HG02623 (cell line): Measurements from ENCODE around the gene PLA2G4E.

ENCODE experiments used
- ATAC-seq: cut with Tn5 transposase; IDR thresholded peaks from one replicate; pipeline ENCODE4 v1.9.1; 2021; ENCODE audit warnings: moderate library complexity; ENCODE audit not compliant: unreplicated experiment

The PLA2G4E gene

DNA sequence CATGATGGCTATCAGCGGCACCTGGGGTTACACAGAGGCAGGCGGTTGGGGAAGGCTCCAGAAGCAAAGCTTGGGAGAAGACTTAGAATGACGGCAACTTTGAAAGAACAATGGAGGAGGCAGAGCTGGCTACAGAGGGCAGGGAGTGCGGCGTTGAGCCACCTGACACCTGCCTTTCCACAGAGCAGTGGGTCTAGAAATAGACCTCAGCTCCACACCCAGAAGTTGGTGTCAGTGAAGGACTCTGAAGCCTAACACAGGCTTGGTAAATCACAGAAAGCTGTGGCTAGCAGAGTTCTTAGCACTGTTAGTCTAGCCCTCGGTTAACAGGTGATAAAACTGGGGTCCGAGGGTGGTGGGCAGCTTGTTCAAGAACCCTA lies 25.4 kb downstream of the PLA2G4E start:
- ATAC-seq, result no peak

DNA sequence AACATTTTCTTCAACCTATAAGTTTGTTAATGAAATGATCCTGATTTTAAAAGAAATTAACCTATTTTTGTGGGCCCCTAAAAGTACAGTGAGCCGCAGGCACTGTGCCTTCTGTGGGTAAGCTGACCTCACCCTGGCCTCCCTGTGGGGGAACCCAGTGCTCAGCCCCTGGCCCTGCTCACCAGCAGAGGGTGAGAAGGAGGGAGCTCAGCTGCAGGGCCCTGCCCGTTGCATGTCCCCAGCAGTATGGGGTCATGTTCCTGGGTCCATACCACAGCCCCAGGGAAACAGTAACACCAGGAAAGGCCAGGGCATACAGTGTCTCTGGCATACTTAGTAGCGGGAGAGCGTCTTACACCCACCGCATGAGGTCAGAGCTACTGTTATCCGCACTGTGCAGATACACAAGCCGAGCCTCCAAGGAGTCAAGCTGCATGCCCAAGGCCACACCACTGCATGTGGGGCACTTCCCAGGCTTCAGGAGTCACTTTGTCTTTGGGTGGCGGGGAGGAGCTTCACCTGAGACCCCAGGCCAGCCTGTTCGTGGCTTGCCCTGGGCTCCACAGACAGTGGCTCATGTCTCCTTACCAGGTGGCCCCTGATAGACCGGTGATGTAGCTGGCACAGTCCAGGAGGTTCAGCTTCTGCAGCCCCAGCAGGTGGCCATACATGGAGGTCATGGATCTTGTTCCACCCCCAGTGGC lies 25.9 kb downstream of the PLA2G4E start:
- no peak for ATAC-seq

DNA sequence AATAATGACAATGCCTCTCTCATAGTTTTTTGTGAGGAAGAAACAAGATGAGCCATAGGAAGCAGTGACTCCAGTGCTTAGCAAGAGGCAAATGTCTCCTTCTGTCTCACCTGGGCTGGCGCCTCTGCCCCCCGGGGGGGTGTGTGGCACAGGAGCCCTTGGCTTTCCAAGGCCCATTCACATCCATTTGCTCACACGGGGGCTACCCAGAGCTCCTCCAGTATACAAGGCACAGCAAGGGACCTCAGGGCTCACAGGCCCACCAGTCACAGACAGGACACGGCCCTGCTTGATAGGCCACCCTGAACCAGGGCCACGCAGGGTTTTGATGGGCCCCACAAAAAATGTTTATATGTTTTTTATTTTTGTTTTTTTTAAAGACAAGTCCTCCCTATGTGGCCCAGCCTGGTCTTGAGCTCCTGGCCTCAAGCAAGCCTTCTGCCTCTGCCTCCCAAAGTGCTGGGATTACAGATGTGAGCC lies 26.6 kb downstream of the PLA2G4E start:
- ATAC-seq, result no peak

DNA sequence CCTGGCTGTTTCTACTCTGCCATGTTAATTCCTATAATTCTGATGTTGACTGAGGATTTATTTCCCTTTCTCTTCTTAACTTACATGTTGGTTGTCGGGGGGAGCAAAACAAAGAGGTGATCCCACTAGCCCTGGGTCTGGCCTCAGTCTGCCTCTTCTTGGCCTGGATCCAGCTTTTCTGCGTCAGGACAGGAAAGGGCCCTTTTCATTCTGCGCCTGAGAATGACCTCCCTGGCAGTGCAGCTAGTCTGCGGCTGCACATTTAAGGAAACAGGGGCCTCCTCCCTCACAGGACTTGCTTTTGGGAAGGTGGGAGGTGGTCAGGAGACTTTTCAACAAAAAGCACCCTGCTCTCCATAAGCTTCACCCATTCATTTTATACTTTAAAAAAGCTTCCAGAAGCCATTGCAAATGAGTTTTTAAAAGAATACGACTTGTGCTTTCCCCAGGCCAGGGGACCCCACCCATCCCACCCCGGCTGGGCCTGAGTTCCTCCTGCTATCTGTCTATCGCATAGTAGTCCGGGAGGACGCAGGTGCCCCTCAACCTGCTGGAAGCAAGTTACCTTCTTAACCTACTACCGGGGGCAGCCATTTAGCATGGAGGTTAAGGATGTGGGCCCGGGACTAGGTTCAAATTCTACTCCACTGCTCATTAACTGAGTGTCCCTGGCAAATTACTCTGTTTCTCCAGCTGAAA lies 27.2 kb downstream of the PLA2G4E start:
- ATAC-seq, result no peak

DNA sequence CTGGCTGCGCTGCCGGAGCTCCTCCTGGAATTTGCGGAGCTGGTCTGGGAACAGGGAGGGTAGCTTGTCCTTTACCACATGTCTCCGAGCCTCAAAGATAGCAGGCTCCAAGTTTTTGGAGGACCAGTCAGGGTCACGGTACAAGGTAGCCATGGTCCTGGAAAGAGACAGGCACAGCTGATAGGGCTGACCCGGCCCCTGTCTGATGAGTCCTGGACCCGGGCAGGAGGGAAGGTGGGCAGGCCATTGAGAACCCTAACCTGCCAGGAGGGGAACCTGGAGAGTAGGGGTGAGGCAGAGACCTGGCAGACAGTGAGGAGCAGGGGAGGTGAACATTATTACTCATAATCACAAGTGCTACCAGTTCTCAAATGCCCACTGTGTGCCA lies 28.0 kb downstream of the PLA2G4E start:
- ATAC-seq, result no peak

DNA sequence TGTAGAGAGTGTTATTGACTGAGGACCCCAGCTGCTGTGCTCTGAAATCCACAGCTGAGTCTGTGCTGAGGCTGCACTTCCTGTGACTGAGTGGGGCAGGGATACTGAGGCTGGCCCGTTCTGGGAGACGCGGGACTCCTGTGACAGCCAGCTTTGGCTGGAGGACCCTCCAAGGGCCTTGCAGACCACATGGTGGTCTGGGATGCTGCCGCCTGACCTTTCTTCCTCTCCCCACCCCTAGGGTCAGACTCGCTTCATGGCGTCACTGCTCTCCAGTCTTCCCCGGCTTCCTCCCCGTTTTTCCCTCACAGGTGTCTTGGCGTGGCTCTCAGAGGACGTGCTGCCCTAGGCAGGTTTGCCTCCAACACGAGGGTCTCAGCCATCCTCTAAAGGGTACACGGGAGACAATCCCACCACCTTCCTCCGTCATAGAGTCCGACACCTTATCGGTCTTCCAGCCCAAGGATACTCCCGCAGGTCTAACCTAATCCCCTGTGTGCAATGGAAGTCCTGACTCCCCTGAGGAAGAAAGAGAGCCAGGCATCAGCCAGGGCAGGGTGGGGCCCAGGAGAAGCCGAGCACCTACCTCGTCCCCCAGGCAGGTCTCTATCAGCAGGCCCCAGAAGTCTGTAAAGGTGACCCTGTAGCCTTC lies 28.6 kb downstream of the PLA2G4E start:
- ATAC-seq, result no peak

DNA sequence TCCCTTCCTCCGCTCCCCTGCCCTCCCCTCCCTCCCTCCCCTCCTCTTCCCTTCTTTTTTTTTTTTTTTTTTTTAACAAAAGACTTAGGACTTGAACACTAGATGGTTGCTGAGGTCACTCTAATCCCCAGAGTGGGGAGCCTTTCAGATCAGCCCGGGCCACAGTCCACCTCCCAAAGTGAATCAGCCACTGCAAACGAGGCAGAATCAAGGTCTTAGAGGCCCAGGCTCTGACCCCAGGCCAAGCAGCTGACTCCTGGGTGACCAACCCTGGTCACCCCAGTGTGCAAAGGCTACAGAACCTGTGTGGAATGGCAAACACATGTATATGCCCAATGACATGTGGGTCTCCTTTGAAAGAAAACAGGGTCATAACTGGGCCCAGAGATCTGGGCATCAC lies 30.2 kb downstream of the PLA2G4E start:
- no peak for ATAC-seq

DNA sequence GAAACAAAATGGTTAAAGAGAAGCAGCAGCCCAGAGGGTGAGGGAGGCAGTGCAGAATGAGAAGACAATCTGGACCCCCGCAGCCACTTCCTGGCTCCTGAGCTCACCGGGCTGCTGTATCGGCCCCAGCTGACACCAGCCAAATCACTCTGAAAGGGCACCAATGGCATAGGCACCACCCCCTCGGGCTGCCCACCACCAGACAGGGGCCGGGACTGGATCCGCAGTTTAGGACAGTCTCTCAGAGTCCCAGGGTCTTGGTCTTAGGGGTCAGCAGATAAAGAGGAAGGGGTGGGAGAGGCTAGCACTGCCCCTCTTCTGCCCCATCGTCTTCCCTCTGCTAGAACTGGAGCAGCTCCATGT lies 30.6 kb downstream of the PLA2G4E start:
- no peak for ATAC-seq

DNA sequence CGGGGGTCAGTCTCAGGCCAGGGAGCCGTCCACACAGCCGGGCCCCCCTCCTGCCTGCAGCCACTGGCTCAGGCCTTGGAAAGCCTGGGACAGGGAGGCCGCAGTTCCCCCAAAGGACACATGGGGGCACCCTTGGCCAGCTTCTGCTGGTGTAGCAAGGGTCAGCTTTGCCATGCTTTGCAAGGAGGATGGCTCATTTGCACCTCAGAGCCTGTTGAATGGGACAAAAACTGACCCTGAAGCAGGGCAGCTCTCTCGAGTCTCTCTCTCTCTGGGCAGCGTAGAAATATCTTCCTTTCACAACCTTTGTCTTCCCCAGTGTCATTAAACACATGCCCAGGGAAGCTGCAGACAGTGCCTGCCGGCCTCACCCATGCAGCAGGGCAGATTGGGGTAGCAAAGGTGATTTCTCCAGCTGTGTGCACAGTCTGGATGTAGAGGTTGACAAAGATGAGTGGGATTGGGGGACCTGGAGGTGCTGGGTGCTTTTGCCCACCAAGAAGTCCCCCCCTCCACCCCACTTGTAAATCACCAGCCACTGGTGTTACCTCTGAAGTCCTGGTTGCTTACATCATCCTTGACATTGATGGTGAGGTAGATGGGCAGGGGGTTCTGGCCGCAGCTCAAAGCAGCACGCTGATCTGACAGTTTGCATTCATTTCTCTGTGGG lies 31.1 kb downstream of the PLA2G4E start:
- no peak for ATAC-seq

DNA sequence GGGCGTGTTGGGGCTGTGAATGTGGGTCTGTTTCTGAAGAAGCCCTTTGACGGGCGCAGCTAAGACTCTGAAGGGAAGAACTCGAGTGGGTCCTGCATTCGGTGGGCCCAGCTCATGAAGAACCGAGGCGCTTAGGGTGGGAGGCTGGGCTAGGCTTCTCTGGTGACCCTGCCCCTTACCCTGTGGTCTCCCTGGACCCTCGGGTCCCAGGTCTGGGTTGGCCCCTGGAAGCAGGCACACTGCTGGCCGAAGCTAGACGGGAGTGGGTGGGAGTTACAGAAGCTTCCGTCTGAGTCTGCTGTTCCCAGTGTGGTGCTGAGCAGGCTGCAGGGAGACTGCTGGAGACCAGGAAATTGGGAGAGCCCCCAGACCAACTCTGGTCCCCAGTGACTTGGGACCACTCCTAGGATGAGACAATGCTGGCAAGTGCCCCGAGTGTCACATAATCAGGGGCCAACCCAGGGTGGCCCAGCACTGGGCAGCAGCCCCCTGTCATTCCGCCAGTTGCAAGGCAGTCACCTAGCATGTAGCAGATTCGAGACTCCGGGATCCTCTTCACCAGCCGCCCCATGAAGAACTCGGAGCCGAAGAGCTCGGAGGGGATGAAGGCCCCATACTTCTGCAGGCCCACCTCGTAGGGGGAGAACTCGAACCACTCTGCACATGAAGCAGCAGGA lies 31.8 kb downstream of the PLA2G4E start:
- no peak for ATAC-seq

DNA sequence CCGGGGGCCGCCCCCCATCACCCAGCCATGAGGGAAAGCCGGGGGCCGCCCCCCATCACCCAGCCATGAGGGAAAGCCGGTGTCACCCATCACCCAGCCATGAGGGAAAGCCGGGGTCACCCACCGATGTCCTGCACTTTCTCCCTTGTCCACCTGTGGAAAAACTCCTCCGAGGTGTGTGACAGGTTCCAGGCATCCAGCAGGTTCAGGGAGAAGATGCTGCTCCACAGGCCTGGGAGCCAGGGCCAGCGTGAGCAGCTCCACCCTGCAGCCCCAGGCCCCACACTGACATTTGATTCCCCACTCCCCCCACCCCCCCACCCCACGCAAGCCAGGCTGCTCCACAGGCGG lies 32.9 kb downstream of the PLA2G4E start:
- ATAC-seq, result no peak

DNA sequence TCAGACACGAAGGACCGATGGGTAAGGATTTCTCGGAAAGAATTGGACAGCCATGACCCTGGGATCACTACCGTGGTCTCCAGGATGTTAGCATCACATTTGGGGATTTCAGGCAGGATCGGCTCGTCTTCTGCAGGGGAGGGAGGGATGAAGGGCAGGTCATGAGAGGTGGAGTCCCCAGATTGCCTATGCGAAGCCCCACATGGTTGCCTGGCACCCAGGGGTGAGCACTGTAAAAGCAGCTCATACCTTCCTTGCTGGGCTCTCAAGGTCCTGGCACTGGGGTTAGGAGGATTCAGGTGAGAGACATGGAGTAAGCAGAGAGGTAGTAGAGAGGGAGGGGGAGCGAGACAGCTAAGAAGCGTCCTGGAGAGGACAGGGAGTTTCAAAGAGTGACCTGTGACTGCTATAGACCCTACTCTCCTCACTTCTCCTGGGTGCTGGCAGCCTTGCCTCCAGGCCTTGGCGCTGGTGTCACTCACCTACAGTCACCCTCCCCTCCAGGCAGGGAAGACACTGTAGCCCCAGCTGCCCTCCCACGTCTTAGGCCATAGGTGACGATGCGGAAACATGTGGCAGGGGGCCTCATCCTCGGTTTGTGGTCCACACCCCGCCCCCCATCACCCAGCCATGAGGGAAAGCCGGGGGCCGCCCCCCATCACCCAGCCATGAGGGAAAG lies 33.5 kb downstream of the PLA2G4E start:
- no peak for ATAC-seq

DNA sequence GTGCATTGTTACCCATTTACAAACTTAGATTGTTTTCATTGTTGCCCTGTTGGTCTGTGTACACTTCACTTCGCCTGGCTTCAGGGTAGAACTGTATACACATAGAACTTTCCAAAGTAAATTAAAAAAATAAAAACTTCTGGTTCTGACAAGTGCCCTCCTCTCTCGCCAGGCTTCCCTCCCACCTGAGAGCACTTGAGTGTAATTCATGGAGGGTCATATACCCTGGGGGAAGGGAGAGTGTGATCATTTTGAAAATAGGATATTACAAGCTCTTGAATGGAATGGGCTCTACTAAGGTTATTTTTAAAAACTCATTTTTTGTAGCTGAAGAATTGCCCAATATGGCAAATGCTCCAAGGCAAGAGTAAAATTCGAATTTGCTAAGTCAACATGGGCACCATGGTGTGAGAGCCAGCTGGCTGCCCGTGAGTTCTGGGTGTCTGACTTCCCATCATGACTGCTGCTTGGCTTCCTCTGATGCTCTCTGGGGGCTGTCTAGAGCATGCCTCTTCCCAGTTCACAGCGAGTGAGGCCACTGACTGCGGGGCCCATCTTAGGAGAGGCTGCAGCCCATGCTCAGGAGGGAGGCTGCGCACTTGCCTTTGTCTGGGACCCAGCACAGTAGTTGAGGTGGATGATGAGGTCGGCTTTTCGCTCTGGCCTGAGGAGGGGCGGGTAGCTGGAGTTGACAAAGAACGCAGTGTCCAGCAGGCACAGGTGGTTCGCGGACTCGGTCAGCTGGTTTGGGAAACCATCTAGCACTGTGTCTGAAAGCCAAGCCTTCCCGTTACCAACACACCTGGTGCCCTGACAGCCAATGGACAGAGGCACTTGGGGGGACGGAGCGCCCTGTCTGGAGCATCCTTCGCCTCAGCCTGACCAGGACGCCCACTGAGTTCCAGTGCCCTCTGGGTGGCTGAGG lies 35.3 kb downstream of the PLA2G4E start:
- ATAC-seq, result no peak

DNA sequence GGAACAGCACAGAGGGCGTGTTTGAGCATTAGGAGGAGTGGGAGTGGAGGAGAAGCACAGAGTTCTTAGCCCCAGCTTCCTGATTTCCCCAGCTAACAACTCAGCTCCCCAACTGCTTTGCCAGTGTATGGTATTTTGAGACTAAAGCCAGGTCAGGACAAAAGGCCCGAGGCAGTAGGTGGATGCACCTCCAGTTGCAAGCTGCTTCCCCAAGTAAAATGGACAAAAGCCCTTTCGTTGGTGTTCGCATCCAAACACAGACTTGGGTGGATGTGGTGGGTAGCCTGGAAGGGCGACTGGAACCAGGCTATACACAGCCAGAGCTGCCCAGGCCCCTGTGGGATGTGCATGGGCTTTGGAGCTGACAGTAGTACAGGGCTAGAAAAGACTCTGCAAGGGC lies 36.2 kb downstream of the PLA2G4E start:
- ATAC-seq, result no peak

DNA sequence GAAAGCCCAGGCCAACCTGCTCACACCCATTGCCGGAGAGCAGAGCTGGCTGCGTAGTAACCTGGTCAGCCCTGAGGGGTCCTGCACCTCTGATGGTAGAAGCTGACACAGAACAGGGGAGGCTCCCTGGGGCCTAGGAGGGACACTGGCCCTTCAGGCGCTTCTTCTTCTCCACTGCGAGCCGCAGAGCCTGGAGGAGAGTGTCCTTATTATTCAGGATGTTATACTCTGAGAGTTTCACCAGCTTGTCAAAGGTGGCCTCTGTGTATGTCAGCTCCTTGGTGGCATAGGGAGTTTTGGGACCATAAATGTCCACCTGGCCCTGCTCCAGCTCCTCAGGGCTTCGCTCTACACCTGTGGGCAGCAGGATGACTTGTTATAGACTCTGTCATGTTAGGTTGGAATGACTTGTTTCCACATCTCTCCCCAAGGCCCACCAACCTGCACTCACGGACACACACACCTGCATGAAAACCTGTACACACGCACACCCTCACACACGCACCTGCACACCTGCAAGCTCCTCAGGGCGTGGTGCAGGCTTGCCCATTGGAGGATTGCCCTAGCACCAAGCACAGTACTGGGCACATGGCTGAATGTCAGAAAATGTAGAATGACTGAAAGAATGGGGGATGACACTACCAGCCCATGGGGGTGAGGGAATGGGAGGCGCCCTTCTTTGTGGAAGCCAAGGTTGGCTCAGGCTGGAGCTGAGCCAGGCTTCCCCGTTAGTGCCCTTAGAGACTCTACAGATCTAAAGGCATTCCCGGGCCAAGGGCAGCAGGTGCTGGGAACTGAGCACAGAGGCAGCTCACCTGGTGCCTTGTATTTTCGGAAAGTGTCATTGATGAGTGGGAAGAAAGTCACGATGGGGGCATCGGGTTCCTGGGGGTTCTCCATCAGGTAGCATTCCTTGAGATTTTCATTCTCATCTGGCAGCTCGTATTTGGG lies 36.9 kb downstream of the PLA2G4E start:
- no peak for ATAC-seq

DNA sequence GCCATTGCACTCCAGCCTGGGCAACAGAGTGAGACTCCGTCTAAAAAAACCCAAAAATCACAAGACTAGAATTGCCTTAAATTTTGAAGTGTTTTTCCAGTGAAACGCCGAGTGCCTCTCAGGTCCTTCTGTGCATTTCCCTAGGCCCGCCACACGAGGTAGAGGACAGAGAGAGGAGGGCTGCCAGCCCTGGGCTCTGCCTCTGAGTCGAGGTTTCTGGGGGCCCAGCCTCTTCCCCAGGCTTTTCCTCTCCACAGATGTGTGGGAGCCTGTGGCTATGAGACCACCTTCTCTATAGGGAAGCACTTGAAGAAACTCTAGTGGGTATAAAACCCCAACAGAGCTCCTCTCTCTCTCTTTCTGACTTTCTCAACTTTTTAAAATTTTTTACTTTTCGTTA lies 37.6 kb downstream of the PLA2G4E start:
- ATAC-seq, result no peak

DNA sequence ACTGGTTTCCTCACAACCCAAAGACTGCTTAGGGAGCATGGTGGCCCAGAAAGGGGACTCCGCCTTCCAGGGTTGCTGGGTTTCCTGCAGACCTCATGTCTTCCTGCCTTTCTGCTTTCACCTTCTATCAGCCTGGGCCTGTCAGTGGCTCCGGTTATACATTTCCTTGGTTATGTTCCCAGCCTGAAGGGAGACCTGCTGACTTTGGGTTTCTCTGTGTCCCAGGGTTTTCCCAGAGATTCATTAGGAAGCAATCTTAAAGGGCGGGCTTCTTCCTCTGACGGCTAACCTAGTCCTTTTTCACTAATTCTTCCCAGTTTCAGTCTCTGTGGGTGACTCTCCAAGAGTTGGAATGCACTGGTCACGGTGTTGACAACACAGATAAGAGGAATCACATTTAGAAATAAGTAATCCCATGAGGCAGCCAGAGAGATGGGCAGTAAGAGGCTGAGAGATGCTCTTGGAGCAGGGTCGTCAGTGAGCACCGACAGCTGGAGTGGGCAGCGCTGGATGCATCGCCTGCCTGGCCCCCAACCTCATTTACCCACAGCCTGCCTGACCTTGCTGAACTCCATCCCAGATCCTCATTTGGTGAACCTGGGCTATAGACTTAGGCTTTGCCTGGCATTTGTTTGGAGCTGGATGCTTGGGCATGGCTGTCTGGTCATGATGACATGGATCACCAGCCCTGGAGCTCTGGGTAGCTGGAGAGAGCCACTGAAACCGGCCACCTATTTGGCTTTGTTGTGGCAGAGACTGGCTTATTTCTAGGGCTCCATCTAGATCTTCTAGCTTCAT lies 38.5 kb downstream of the PLA2G4E start:
- no peak for ATAC-seq
